ENCODE data around the gene DND1. TPM values are rescaled to one million over a fixed set of nuclear protein-coding genes. Genes with fewer than 3 reads are reported as not detected.
"Not testable (repeated sequence)": the region's sequence is repeated elsewhere in the genome, so short reads cannot be mapped to it uniquely, and the experiment has no call there.

Gene DND1
- total RNA-seq, 1 experiment from 2014 or later, result 3.3 TPM

GRCh38 chr5:140718266-140718592 is 44.9 kb upstream of the DND1 start (continued):
- TF ChIP-seq, protein P1, sequence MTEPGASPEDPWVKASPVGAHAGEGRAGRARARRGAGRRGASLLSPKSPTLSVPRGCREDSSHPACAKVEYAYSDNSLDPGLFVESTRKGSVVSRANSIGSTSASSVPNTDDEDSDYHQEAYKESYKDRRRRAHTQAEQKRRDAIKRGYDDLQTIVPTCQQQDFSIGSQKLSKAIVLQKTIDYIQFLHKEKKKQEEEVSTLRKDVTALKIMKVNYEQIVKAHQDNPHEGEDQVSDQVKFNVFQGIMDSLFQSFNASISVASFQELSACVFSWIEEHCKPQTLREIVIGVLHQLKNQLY (CRISPR knock-in tag; IDR thresholded peaks at IDR 0.05), result no peak
- TF ChIP-seq MAX (CRISPR knock-in tag; IDR thresholded peaks at IDR 0.05), result no peak
- TF ChIP-seq TEAD4 (CRISPR knock-in tag; IDR thresholded peaks at IDR 0.05), result no peak
- TF ChIP-seq FOXJ3 (CRISPR knock-in tag; IDR thresholded peaks at IDR 0.05; ENCODE audit: borderline replicate concordance), result no peak

DNA sequence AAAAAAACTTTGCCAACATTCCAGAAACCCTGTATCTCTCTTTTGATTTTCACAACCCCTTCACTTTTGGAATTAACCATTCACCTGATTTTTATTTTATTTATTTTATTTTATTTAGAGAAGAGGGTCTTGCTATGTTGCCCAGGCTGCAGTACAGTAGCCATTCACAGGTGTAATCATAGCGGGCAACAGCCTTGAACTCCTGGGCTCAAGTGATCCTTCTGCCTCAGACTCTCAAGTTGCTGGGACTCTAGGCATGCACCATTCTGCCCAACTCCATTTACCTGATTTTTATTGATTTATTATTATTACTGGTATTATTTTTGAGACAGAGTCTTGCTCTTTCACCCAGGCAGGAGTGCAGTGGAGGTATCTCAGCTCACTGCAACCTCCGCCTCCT is 42.9 kb upstream of the DND1 start:
- H3K27ac Mint-ChIP-seq; ATAC-seq; DNase-seq (ENCODE audit: low spot score); H3K4me3 Mint-ChIP-seq; H3K9me3 Mint-ChIP-seq; H3K4me1 Mint-ChIP-seq; CTCF ChIA-PET; POLR2A ChIA-PET; H3K36me3 Mint-ChIP-seq; H3K27me3 Mint-ChIP-seq (ENCODE audit: low read depth): not testable (repeated sequence)

GRCh38 chr5:140713562-140714094 is 40.3 kb upstream of the DND1 start:
- H3K36me3 Mint-ChIP-seq, result no peaks in the 10 kb centered on the region
- H3K4me1 Mint-ChIP-seq, result peaks cover 4% of the 10 kb centered on the region; the same call in 1 of the 2 replicates
- no peak for ATAC-seq
- POLR2A ChIA-PET, result no interaction called here
- H3K27me3 Mint-ChIP-seq (ENCODE audit: low read depth), result no peaks in the 10 kb centered on the region
- H3K27ac Mint-ChIP-seq, result no peak overlapping the region
- DNase-seq (ENCODE audit: low spot score), result no peak
- H3K9me3 Mint-ChIP-seq, result no peaks in the 10 kb centered on the region
- CTCF ChIA-PET, result no interaction called here
- TF ChIP-seq E2F4 (CRISPR knock-in tag; IDR thresholded peaks at IDR 0.05; ENCODE audit: borderline replicate concordance, low read depth) (no peak), ZNF263 (CRISPR knock-in tag; IDR thresholded peaks at IDR 0.05; ENCODE audit: low read depth) (no peak), GRHL2 (CRISPR knock-in tag; IDR thresholded peaks at IDR 0.05; ENCODE audit: insufficient replicate concordance, severe bottlenecking) (no peak), HMGA2 (CRISPR knock-in tag; IDR thresholded peaks at IDR 0.05) (no peak), ZSCAN18 (CRISPR knock-in tag; IDR thresholded peaks at IDR 0.05) (no peak), JAZF1 (CRISPR knock-in tag; IDR thresholded peaks at IDR 0.05) (no peak), ZNF219 (CRISPR knock-in tag; IDR thresholded peaks at IDR 0.05; ENCODE audit: borderline replicate concordance) (no peak), FOXK1 (CRISPR knock-in tag; IDR thresholded peaks at IDR 0.05) (no peak), NFATC4 (CRISPR knock-in tag; IDR thresholded peaks at IDR 0.05) (no peak), ZNF423 (CRISPR knock-in tag; IDR thresholded peaks at IDR 0.05) (no peak), SOX15 (CRISPR knock-in tag; IDR thresholded peaks at IDR 0.05) (no peak), TEAD4 (CRISPR knock-in tag; IDR thresholded peaks at IDR 0.05) (no peak), IRF1 (CRISPR knock-in tag; IDR thresholded peaks at IDR 0.05) (no peak), ZNF396 (CRISPR knock-in tag; IDR thresholded peaks at IDR 0.05; ENCODE audit: borderline replicate concordance) (no peak)
- TF ChIP-seq, protein P2, sequence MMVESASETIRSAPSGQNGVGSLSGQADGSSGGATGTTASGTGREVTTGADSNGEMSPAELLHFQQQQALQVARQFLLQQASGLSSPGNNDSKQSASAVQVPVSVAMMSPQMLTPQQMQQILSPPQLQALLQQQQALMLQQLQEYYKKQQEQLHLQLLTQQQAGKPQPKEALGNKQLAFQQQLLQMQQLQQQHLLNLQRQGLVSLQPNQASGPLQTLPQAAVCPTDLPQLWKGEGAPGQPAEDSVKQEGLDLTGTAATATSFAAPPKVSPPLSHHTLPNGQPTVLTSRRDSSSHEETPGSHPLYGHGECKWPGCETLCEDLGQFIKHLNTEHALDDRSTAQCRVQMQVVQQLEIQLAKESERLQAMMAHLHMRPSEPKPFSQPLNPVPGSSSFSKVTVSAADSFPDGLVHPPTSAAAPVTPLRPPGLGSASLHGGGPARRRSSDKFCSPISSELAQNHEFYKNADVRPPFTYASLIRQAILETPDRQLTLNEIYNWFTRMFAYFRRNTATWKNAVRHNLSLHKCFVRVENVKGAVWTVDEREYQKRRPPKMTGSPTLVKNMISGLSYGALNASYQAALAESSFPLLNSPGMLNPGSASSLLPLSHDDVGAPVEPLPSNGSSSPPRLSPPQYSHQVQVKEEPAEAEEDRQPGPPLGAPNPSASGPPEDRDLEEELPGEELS (CRISPR knock-in tag; IDR thresholded peaks at IDR 0.05), result no peak
- TF ChIP-seq, protein P3, sequence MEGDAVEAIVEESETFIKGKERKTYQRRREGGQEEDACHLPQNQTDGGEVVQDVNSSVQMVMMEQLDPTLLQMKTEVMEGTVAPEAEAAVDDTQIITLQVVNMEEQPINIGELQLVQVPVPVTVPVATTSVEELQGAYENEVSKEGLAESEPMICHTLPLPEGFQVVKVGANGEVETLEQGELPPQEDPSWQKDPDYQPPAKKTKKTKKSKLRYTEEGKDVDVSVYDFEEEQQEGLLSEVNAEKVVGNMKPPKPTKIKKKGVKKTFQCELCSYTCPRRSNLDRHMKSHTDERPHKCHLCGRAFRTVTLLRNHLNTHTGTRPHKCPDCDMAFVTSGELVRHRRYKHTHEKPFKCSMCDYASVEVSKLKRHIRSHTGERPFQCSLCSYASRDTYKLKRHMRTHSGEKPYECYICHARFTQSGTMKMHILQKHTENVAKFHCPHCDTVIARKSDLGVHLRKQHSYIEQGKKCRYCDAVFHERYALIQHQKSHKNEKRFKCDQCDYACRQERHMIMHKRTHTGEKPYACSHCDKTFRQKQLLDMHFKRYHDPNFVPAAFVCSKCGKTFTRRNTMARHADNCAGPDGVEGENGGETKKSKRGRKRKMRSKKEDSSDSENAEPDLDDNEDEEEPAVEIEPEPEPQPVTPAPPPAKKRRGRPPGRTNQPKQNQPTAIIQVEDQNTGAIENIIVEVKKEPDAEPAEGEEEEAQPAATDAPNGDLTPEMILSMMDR (IDR thresholded peaks at IDR 0.05), result no peak
- no peak overlapping the region for H3K4me3 Mint-ChIP-seq
